ENCODE results near the gene GRID1.
"Not testable (repeated sequence)": the region's sequence is repeated elsewhere in the genome, so short reads cannot be mapped to it uniquely, and the experiment has no call there.

GRCh38 chr10:86389109-86389440, 22.5 kb upstream of the GRID1 start:
- not testable (repeated sequence) for TF ChIP-seq EZH2phosphoT487, CTCF (IDR thresholded peaks at IDR 0.05; ENCODE audit: low read length)
